Measurements from ENCODE around the gene ZNF747.
"Not testable (repeated sequence)": the region's sequence is repeated elsewhere in the genome, so short reads cannot be mapped to it uniquely, and the experiment has no call there.

ZNF747 gene

DNA sequence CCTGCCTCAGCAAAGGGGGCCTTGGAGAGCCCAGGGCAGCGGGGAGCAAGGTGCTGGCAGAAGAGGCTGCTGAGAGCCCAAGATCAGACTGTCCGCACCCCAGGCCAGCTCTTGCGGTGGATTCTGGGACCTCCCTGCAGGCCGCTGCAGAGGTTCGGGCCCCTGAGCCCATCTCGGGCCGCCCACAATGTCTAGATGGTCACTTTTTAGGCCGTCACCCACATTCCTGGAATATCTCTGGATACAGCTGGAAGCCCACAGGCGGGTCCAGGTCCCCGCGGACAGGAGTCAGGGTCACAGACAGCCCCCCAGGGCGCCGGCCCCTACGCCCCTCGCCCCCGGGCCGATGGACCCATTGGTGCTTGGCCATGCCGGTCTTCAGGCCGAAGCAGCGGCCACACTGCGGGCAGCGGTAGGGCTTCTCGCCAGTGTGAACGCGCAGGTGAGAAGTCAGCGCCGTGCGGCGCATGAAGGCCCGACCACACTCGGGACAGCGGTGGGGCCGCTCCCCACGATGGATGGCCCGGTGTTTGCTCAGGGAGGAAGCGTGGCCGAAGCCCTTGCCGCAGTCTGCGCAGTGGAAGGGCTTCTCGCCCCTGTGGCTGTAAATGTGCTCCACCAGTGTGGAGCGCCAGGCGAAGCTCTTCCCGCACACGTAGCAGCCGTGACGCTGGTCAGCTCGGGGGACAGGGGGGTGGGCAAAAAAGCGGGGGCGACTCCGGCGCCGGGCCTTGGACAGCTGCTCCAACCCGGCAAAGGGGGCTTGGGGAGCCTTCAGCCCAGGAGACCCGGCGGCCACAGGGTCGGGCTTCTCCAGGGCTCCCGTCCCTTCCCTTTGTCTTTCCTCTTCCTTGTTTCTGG, 2.1 kb downstream of the ZNF747 start:
- no peak for DNase-seq

DNA sequence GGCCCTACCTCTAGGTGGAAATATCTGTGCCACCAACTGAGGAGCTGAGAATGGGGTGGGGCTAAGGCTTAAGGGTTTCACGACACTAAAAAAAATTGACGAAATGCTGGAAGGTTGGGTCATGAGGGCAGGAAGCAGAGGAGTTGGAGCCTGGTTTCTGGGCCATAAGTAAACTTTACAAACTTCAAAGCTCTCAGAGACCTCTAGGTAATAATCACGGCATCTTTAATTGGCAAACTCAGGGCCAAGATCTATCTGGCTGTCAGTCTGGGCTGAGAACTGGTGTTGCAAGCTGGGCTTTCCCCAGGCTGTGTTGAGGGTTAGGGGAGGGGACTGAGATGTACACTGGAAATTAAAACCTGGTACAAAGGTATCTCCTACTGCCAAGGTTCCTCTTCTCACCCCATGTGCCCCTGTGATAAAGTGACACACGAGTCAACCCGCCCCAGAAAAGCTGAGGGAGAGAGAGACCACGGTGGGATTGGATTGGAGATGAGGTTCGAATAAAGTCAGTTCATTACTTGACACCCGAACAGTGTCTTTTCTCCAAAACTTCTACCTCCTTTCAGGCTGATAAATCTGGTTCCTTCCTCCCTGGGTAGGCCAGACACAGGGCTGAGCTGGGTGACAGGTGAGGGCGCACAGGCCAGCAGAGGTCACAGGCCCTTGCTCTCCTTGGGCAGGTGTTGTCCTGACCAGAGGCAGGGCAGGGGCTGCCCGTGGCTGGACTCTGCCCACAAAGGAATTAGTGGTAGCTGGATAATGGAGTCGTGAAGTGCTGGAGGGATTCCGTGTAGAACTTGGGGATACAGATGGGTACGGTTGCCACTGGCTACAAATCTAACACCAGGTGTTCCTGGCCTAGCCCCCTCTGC, 4.3 kb downstream of the ZNF747 start:
- DNase-seq: no peak

DNA sequence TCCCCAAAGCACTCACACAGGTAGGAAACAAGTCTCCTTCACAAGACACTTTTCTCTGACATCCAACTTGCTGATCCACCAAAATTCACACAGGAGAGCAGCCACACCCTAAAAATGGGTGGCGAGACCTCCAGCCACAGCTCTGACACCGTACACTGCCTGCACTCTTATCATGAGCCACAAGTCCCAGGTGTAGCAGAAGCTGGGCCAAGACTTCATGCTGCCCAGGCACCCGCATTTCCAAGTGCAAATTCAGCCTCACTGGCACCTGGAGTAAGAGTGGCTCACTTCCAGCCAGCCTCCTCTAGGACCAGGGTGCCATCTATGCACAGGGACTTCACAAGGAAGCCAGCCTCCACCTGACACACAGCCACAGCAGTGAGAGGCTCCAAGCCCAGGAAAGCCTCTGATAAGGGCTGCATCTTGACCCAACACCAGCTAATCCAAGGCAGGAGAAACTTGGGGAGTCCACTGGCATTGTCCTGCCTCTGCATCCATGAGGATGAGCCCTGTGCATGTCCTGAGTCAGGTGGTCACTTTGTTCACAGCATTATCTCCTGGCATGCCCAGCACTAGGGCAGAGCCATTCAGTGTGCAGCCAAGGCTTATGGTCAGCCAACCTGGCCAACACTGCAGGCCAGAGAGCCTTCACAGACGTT, 5.7 kb downstream of the ZNF747 start:
- DNase-seq: no peak

DNA sequence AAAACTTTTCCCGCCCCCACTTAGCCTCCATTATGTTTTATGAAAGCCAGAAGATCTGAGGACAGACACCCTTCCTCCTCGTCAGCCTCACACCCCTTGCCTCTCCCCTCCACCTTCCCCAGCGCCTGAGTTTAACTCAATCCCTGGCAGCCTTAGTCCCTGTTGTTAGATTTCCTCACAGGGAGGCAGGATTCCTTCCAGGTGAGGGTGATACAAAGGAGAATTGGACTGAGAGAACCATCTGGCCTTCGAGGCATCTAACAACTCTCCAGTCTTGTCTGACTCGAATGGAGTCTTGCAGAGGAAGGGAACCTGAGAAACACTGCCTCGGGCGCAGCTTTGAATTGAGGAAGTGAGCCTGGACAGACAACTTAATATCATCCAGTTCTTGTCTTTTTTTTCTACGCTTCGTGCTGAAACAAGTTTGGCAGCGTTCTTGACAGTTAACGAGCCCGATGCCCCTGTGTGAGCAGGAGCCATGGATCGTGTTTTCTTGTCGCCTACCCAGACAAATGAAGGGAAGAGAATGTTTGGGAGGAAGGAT, 7.0 kb downstream of the ZNF747 start:
- no peak for DNase-seq

GRCh38 chr16:30526823-30527634, 7.6 kb downstream of the ZNF747 start:
- DNase-seq: peak; percentile 77

- no peak for DNase-seq
These were observed 8.4 kb downstream of the ZNF747 start, which contains the start of gene ZNF768 for GRCh38 chr16:30526137-30526822. Gene ZNF768, minus strand, starts transcription at chr16:30526566. Its CDS starts 153 bp downstream, at chr16:30526413.

DNA sequence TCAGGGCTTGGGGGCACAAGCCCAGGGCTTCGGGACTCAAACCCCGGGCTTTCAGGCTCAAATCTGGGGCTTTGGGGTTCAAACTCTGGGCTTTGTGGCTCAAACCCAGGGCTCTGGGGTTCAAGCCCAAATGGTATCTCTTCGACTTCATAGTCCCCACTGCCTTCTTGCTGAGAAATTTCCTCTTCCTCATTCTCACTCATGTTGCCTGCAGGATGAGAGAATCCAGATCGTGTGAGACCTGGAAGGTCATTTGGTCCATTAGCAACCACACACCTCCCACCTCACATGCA, 8.9 kb downstream of the ZNF747 start:
- no peak for DNase-seq

DNA sequence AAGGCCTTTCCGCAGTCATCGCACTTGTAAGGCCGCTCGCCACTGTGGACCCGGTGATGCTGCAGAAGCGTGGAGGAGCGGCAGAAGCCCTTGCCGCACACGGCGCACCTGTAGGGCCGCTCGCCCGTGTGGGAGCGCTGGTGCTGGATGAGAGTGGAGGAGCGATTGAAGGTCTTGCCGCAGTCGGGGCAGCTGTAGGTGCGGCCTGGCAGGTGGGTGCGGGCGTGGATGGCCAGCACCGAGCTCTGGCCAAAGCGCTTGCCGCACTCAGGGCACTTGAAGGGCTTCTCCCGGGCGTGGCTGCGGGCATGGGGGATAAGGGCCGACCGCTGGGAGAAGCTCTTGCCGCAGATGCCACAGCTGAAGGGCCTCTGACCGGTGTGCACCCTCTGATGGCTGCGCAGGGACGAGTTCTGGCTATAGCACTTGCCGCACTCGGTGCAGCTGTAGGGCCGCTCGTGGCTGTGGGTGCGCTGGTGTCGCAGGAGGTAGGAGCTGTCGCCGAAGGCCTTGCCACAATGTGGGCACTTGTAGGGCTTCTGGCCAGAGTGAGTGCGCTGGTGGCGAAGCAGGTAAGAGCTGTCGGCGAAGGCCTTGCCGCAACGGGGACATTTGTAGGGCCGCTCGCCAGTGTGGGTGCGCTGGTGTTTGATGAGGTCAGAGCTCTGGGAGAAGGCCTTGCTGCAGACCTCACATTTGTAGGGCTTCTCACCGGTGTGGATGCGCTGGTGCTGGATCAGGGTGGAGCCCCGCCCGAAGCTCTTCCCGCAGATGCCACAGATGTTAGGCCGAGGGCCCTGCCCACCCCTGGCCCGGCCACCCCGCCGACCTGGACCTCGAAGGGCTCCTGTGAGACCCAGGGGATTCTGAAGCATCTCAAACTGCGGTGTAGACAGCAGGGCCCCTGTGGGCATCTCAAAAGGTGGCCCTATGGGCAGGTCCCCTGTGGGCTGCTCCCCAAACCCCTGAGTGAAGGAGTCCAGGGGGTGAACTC, 9.8 kb downstream of the ZNF747 start:
- DNase-seq: no peak

DNA sequence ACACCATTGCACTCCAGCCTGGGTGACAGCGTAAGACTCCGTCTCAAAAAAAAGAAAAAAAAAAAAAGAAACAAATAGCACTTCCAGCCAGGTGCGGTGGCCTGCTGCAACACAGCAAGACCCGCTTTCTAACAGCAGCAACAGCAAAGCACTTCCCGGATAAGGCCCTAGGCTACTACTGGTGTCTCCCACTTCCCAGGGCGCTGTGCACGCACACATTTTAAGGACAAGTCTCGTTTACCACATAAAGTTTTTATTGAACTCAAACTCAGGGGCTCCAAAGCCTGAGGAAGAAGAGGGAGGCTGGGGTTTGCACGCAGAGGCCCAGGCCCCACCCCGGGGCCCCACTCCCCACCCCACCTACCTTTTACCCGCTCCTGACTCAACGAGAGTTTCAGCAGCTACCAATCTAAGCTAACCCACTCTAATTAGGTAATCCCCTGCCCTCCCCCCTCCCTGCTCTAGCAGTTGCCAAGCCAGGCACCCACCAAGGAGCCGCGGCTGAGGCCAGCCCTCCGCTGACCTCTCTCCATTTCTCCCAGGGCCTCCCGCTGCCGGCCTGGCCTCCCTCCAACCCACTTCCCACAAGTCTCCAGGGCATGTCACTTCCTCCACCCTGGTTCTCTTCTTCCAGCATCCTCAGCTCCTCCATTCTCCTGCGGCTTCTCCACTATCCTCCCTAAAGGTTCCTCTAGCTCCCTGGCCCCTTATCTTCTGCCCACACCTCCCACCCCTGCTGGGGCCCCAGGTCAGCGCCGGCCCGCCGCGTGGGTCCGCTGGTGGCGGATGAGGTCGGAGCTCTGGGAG, 10.7 kb downstream of the ZNF747 start:
- no peak for DNase-seq

DNA sequence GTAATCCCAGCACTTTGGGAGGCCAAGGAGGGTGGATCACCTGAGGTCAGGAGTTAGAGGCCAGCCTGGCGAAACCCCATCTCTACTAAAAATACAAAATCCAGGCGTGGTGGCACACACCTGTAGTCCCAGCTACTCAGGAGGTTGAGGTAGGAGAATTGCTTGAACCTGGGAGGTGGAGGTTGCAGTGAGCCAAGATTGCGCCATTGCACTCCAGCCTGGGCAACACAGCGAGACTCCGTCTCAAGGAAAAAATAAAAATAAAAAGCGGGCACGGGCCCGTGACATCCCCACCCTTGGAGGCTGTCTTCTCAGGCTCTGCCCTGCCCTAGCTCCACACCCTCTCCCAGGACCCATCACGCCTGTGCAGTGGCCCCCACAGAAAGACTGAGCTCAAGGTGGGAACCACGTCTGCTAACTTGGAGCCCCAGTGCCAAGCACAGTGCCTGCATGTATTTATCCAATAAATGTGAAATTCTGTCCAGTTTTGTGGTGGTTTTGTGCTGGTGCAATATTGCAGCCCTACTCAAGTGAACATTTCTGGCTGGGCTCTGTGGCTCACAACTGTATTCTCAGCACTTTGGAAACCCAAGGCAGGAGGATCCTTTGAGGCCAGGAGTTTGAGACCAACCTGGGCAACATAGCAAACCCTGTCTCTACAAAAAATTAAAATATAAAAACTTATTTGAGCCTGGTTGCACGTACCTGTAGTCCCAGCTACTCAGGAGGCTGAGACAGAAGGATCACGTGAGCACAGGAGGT, 11.8 kb downstream of the ZNF747 start:
- DNase-seq: not testable (repeated sequence)

DNA sequence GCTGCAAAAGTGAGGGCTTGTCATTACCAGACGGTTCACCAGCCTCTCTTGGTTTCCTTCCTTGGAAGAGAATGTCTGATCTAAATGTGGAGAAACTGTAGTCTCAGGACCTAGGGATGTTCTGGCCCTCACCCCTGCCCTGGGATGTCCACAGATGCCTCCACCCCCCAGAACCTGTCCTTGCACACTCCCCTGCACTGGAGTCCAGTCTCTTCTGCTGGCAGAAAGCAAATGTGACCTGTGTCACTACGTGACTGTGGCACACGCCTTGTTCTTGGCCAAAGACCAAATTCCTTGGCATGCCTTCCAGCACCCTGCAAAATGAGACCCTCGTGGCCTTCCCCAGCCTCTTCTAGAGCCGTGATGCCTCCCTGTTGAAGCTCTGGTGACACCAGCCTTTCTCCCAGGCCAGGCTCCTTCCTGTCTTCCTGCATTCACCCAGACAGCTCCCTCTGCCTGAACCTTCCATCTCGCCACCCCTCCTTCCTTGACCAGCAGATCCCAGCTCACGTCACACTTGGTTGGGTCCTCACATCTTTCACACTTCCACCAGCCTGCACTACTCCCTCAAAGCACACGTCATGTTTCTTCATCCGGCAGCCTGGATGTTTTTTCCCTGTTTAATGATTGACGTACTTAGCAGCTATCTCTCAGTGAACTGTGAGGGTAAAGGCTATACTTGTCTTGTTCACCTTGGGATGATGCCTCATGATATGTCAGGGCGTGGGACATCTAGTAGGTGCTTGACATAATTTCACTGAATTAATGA, 12.6 kb downstream of the ZNF747 start:
- no peak for DNase-seq

DNA sequence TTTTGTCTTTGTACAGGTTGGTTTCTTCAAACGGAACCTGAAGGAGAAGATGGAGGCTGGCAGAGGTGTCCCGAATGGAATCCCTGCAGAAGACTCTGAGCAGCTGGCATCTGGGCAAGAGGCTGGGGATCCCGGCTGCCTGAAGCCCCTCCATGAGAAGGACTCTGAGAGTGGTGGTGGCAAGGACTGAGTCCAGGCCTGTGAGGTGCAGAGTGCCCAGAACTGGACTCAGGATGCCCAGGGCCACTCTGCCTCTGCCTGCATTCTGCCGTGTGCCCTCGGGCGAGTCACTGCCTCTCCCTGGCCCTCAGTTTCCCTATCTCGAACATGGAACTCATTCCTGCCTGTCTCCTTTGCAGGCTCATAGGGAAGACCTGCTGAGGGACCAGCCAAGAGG, 13.2 kb downstream of the ZNF747 start:
- DNase-seq: no peak

DNA sequence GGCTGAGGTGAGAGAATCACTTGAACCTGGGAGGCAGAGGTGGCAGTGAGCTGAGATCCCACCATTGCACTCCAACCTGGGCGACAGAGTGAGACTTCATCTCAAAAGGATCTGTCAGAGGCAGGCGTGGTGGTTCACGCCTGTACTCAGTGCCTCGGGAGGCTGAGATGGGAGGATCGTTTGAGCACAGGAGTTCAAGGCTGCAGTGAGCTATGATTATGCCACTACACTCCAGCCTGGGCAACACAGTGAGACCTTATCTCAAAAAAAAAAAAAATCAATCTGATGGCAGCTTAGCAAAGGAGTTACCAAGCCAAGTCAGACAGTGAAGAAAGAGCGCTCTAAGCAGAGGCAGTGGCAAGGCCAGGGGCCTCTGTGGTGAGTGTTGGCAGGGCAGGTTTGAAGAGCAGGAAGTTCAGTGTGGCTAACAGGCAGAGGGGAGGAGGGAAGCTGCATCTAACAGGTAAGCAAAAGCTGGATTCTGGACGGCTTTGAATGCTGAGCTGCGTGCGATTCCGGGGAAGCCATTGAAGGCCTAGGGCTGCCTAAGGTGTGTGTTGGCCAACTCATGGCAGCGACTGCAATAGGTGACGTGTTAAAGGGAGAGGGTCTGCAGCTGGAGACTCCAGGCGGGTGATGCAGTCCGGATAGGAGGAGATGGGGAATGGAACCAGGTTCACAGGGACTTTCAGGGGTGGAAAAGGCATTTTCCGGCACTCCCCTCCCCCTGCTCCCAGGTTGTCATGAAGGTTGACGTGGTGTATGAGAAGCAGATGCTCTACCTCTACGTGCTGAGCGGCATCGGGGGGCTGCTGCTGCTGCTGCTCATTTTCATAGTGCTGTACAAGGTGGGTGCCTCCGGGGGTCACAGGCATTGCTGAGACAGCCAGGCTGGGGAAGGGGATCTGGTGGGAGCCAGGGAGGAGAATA, 15.3 kb downstream of the ZNF747 start:
- DNase-seq: no peak

- DNase-seq: no peak
These were observed 16.1 kb downstream of the ZNF747 start for GRCh38 chr16:30518552-30518951.

DNA sequence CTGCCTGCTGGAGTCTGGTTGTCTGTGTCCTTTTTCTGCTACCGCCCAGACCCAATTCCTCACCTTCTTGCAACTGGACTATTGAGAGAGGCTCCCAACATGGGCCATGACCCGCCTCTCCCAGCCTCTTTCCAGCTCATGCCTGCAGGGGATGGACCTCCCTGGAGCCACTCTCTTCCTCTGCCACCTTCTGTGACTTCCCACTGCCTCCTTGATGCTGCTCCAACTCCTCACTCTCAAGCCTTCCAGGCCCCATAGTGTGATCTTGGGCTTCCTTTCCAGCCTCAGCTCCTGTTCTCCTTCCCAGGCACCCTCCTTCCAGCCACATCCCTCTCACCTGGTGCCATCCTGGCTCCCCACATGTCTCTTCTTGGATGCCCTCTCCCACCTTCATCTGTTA, 19.4 kb downstream of the ZNF747 start:
- DNase-seq: no peak

- no peak for DNase-seq
These were observed 23.1 kb downstream of the ZNF747 start for GRCh38 chr16:30511509-30511908.

All from activated CD4-positive, alpha-beta T cell treated with anti-CD3 and anti-CD28 coated beads for 1 hour (primary cell).